K562 (cell line): Measurements from ENCODE around the gene KLHL25. TPM values are rescaled to one million over a fixed set of nuclear protein-coding genes. Genes with fewer than 3 reads are reported as not detected.

ENCODE experiments used
- ATAC-seq: fragments of 200-7000 bp; cut with Tn5 transposase; 3 replicates; pipeline ENCODE4 v1.9.1; 2020; ENCODE audit warnings: moderate library complexity
- BruUV-seq: library from RNA; stranded (reverse); fragments of 400-500 nt; replicated peaks from 2 replicates; lab custom pipeline; 2021; lab: Mats Ljungman, UMichigan
- CTCF ChIA-PET: fragments of 300-600 bp; formaldehyde crosslinking; extraction: SDS; loops from one replicate; lab custom pipeline; 2021; ENCODE audit warnings: low intra/inter-chr PET ratio; lab: Yijun Ruan, JAX
- POLR2A ChIA-PET: fragments of 300-600, 350-650 bp; sonication (Branson Sonifier 250); formaldehyde crosslinking; extraction: SDS; loops from one replicate; lab custom pipeline; 2021; ENCODE audit warnings: antibody characterized with exemption, inconsistent platforms; lab: Yijun Ruan, JAX
- DNase-seq, 4 experiments: peaks; one replicate each; pipeline versions ENCODE4 v3.0.0 to v3.0.0-alpha.2; 2011 to 2018; ENCODE audit warnings: low spot score in 3 of 4, mixed read lengths in 3 of 4; ENCODE audit errors: extremely low read depth in 1 of 4
- FAIRE-seq: peaks from 2 replicates; lab custom pipeline; 2011; peaks lifted over from hg19 to GRCh38; lab: Jason Lieb, UNC
- H2AFZ ChIP-seq: 2 replicates; pipeline ENCODE4 v1.6.0; 2011; ENCODE audit warnings: low read depth, low read length, control low read depth, inconsistent platforms
- H3K27ac ChIP-seq: fragments of 200-600 bp; 3 replicates; pipeline ENCODE4 v1.8.0; 2011; ENCODE audit warnings: low read depth, mild to moderate bottlenecking, control low read depth, inconsistent platforms, low read length, moderate library complexity, mixed read lengths; ENCODE audit errors: extremely low read depth
- H3K27me3 ChIP-seq, 2 experiments: fragments of 300-600 bp in 1 of 2; 2 replicates in 1 of 2; 3 replicates in 1 of 2; pipeline versions ENCODE4 v1.6.0 to v1.8.0; 2011; ENCODE audit warnings: inconsistent platforms in 2 of 2, low read length in 2 of 2, mild to moderate bottlenecking in 1 of 2, mixed read lengths in 1 of 2, moderate library complexity in 1 of 2; ENCODE audit not compliant: control insufficient read depth in 2 of 2, insufficient read depth in 2 of 2
- H3K36me3 ChIP-seq: fragments of 300-600 bp; 3 replicates; pipeline ENCODE4 v1.8.0; 2011; ENCODE audit warnings: mild to moderate bottlenecking, low read length, inconsistent platforms; ENCODE audit not compliant: control insufficient read depth, insufficient read depth
- H3K4me1 ChIP-seq, 2 experiments: fragments of 200-600 bp in 1 of 2; replicated peaks in 1 of 2; 2 replicates in 1 of 2; 3 replicates in 1 of 2; pipeline versions ENCODE4 v1.5.1 to v1.8.0; 2011; ENCODE audit warnings: inconsistent platforms in 2 of 2, low read length in 2 of 2, mild to moderate bottlenecking in 1 of 2, mixed read lengths in 1 of 2, moderate library complexity in 1 of 2; ENCODE audit not compliant: control insufficient read depth in 2 of 2, insufficient read depth in 2 of 2
- H3K4me2 ChIP-seq: 2 replicates; pipeline ENCODE4 v1.6.1; 2011; ENCODE audit warnings: low read length, control low read depth, inconsistent platforms, mixed read lengths; ENCODE audit not compliant: insufficient read depth
- H3K4me3 ChIP-seq: fragments of 200-600 bp; sonication (generic), shearing (Covaris generic); 2 replicates; pipeline ENCODE4 v1.5.1; 2016; ENCODE audit warnings: control low read depth, inconsistent platforms
- H3K79me2 ChIP-seq: fragments of 200-600 bp; 3 replicates; pipeline ENCODE4 v1.8.0; 2011; ENCODE audit warnings: low read length, inconsistent platforms; ENCODE audit not compliant: control insufficient read depth, insufficient read depth
- H3K9ac ChIP-seq, 2 experiments: 2 replicates each; pipeline versions ENCODE4 v1.6.0 to v1.6.1; 2011; ENCODE audit warnings: low read depth in 2 of 2, low read length in 2 of 2, control low read depth in 1 of 2, inconsistent platforms in 1 of 2, mild to moderate bottlenecking in 1 of 2, mixed read lengths in 1 of 2; ENCODE audit not compliant: insufficient read depth in 1 of 2
- H3K9me1 ChIP-seq: one replicate; pipeline ENCODE4 v1.6.0; 2011; ENCODE audit warnings: inconsistent platforms, mild to moderate bottlenecking, low read length, moderate library complexity; ENCODE audit not compliant: control insufficient read depth, insufficient read depth
- H3K9me3 ChIP-seq: replicated peaks from 2 replicates; pipeline ENCODE4 v1.5.1; 2011; ENCODE audit warnings: low read depth, low read length, inconsistent platforms; ENCODE audit not compliant: control insufficient read depth, insufficient read depth
- H4K20me1 ChIP-seq: replicated peaks from 2 replicates; pipeline ENCODE4 v1.6.1; 2011; ENCODE audit warnings: low read length, inconsistent platforms, mixed read lengths; ENCODE audit not compliant: control insufficient read depth, insufficient read depth
- ASH1L ChIP-seq: fragments of 450-650 bp; IDR thresholded peaks from 2 replicates; pipeline ENCODE4 v1.6.1; 2018; ENCODE audit warnings: borderline replicate concordance, mild to moderate bottlenecking, low read depth; ENCODE audit not compliant: partially characterized antibody
- BRD9 ChIP-seq: fragments of 450-650 bp; IDR thresholded peaks from 2 replicates; pipeline ENCODE4 v1.6.1; 2018; ENCODE audit warnings: low read depth; ENCODE audit not compliant: partially characterized antibody
- CBFA2T2 ChIP-seq: fragments of 450-650 bp; conservative IDR thresholded peaks from 2 replicates; pipeline ENCODE4 v1.6.1; 2017; ENCODE audit warnings: mild to moderate bottlenecking
- ZBTB12 ChIP-seq: fragments of 250-450 bp; sonication (Bioruptor Pico); IDR thresholded peaks from 2 replicates; pipeline ENCODE4 v1.4.0; 2020
- ZC3H4 ChIP-seq: sonication (generic); formaldehyde crosslinking; IDR thresholded peaks from 2 replicates; pipeline ENCODE4 v1.9.0; 2021; ENCODE audit warnings: missing genetic modification reagents, borderline replicate concordance
- ZNF551 ChIP-seq: fragments of 250-450 bp; sonication (Bioruptor Pico); IDR thresholded peaks from 2 replicates; pipeline ENCODE4 v1.5.0; 2021; ENCODE audit warnings: mild to moderate bottlenecking, moderate library complexity
- WGBS: fragments of 100-300 bp; shearing (Covaris generic); methylation state at CpG from one replicate; pipeline ENCODE4 v1.1.6; 2016; ENCODE audit warnings: low coverage, mixed read lengths; ENCODE audit not compliant: insufficient coverage; ENCODE audit errors: missing lambda C conversion rate; 5-methylcytosine and 5-hydroxymethylcytosine counted together
- in situ Hi-C: fragments of 300-500 bp; cut with MboI; formaldehyde crosslinking; loops from 4 replicates; pipeline ENCODE4 v1.15.0; 2018; ENCODE audit warnings: inconsistent platforms, mixed read lengths
- intact Hi-C: fragments of 100-400 bp; cut with micrococcal nuclease; formaldehyde crosslinking; loops from 2 replicates; pipeline ENCODE4 v1.14.2; 2022
- polyA plus RNA-seq, 8 experiments: library from polyadenylated mRNA; depleted of rRNA in 4 of 8; stranded (reverse) in 5 of 8; unstranded in 3 of 8; fragments of >200 nt; fragmentation: Nextera tagmentation in 2 of 8; fragmentation: Illumina TruSeq in 1 of 8; extraction: Ambion mirVana in 2 of 8; extraction: Trizol in 1 of 8; gene quantifications; 2 replicates each; pipeline versions ENCODE4 v1.2.1 to v1.2.3, GENCODE V29; 2011 to 2014; ENCODE audit warnings: inconsistent platforms in 1 of 8, missing spikeins in 1 of 8
- total RNA-seq, 7 experiments: library from RNA; depleted of rRNA in 6 of 7; stranded (reverse); fragments of >200 nt in 6 of 7; fragmentation: Illumina TruSeq in 2 of 7; extraction: Trizol in 2 of 7; gene quantifications; 2 replicates each; pipeline versions ENCODE4 v1.2.1 to v1.2.3, GENCODE V29; 2011 to 2021; ENCODE audit warnings: low replicate concordance in 1 of 7

Gene KLHL25
- total and polyA plus RNA-seq, 9 of the 15 experiments (the other 6 are each of a cell fraction or from before 2014, with no cell fraction given) = 0.04 to 0.14 (median 0.10) TPM; not detected in 3

- ChIA-PET POLR2A (no interaction called here), CTCF (no interaction called here)
- Histone ChIP-seq H3K9me1 (peaks cover 3% of the 10 kb centered on the region), H3K27ac (no peak overlapping the region), H3K36me3 (no peaks in the 10 kb centered on the region), H3K27me3 (peaks cover 4 to 32% of the 10 kb centered on the region in 2 experiments; a peak in 3 of 5 replicates), H3K79me2 (no peaks in the 10 kb centered on the region), H3K4me1 (no peaks in the 10 kb centered on the region), H3K9ac (no peak overlapping the region), H4K20me1 (no peaks in the 10 kb centered on the region; the same call in 1 of the 2 replicates), H2AFZ (no peak overlapping the region), H3K9me3 (no peaks in the 10 kb centered on the region), H3K4me3 (no peak overlapping the region), H3K4me2 (no peak overlapping the region)
- TF ChIP-seq ASH1L (no peak), ZC3H4 (CRISPR knock-in tag) (no peak), CBFA2T2 (no peak), ZBTB12 (CRISPR knock-in tag) (no peak), BRD9 (no peak), ZNF551 (no peak)
- 2% methylated on average over 17 of the region's 17 CpGs for WGBS
- intact Hi-C loops (no loop called here), in situ Hi-C loops (no loop called here)
- BruUV-seq = no TSS peak
- DNase-seq (no peak), ATAC-seq (no peak), FAIRE-seq (no peak)
These were observed 36.6 kb downstream of the KLHL25 start for GRCh38 chr15:85757939-85758654.
